T-helper 2 cell treated with Interferon-gamma antibody and Interleukin-4, amounts not matched to agents 5 μg/mL and 100 μg/mL, for 36 hours (primary cell): ENCODE results near the gene ACOX2.

ENCODE experiments used
- DNase-seq: peaks from one replicate; pipeline ENCODE4 v3.0.0; 2021; ENCODE audit warnings: low spot score
- H3K27ac Mint-ChIP-seq: one replicate; pipeline ENCODE4 v1.8.0; 2021; ENCODE audit warnings: mild to moderate bottlenecking, mixed read lengths
- H3K27me3 Mint-ChIP-seq: one replicate; pipeline ENCODE4 v1.8.0; 2021; ENCODE audit warnings: low read depth, mixed read lengths
- H3K36me3 Mint-ChIP-seq: one replicate; pipeline ENCODE4 v1.8.0; 2021; ENCODE audit warnings: low read depth, mixed read lengths
- H3K4me1 Mint-ChIP-seq: one replicate; pipeline ENCODE4 v1.8.0; 2021; ENCODE audit warnings: low read depth, mixed read lengths
- H3K4me3 Mint-ChIP-seq: one replicate; pipeline ENCODE4 v1.8.0; 2022; ENCODE audit warnings: mild to moderate bottlenecking, moderate library complexity, mixed read lengths
- H3K9me3 Mint-ChIP-seq: one replicate; pipeline ENCODE4 v1.8.0; 2021; ENCODE audit warnings: mixed read lengths

Gene ACOX2

GRCh38 chr3:58473275-58473674 is 63.7 kb downstream of the ACOX2 start:
- H3K9me3 Mint-ChIP-seq, result no peaks in the 10 kb centered on the region
- DNase-seq, result no peak
- no peaks in the 10 kb centered on the region for H3K36me3 Mint-ChIP-seq
- H3K27me3 Mint-ChIP-seq, result peaks cover 6% of the 10 kb centered on the region
- no peak overlapping the region for H3K27ac Mint-ChIP-seq
- H3K4me3 Mint-ChIP-seq, result no peak overlapping the region
- peaks cover 45% of the 10 kb centered on the region for H3K4me1 Mint-ChIP-seq

- Mint-ChIP-seq H3K27ac (peak overlapping the region; percentile 83), H3K4me1 (peaks cover 45% of the 10 kb centered on the region), H3K9me3 (no peaks in the 10 kb centered on the region), H3K27me3 (no peaks in the 10 kb centered on the region), H3K4me3 (peak overlapping the region; percentile 59), H3K36me3 (no peaks in the 10 kb centered on the region)
- DNase-seq, result peak; percentile 83
Measured at GRCh38 chr3:58471025-58471887, 65.7 kb downstream of the ACOX2 start.

GRCh38 chr3:58470363-58471024 is 66.5 kb downstream of the ACOX2 start:
- Mint-ChIP-seq H3K27me3 (no peaks in the 10 kb centered on the region), H3K4me1 (peaks cover 45% of the 10 kb centered on the region), H3K9me3 (no peaks in the 10 kb centered on the region), H3K36me3 (no peaks in the 10 kb centered on the region), H3K27ac (peak overlapping the region; percentile 83), H3K4me3 (peak overlapping the region; percentile 59)
- DNase-seq, result no peak

GRCh38 chr3:58469096-58469495 is 67.9 kb downstream of the ACOX2 start:
- no peaks in the 10 kb centered on the region for H3K27me3 Mint-ChIP-seq
- H3K36me3 Mint-ChIP-seq, result no peaks in the 10 kb centered on the region
- no peak for DNase-seq
- no peak overlapping the region for H3K4me3 Mint-ChIP-seq
- H3K27ac Mint-ChIP-seq, result no peak overlapping the region
- H3K4me1 Mint-ChIP-seq, result peaks cover 32% of the 10 kb centered on the region
- H3K9me3 Mint-ChIP-seq, result no peaks in the 10 kb centered on the region

- Mint-ChIP-seq H3K27ac (no peak overlapping the region), H3K4me1 (peaks cover 28% of the 10 kb centered on the region), H3K36me3 (no peaks in the 10 kb centered on the region), H3K27me3 (no peaks in the 10 kb centered on the region), H3K9me3 (no peaks in the 10 kb centered on the region), H3K4me3 (no peak overlapping the region)
- no peak for DNase-seq
Measured at GRCh38 chr3:58466899-58467563, 70.0 kb downstream of the ACOX2 start.

- peak; percentile 21 for DNase-seq
- peaks cover 12% of the 10 kb centered on the region for H3K4me1 Mint-ChIP-seq
Measured at GRCh38 chr3:58464866-58465265, 72.1 kb downstream of the ACOX2 start.

GRCh38 chr3:58463942-58464271 is 73.1 kb downstream of the ACOX2 start:
- Mint-ChIP-seq H3K4me1 (peaks cover 11% of the 10 kb centered on the region), H3K4me3 (peak overlapping the region; percentile 50)
- no peak for DNase-seq

More at GRCh38 chr3:58464866-58465265, 72.1 kb downstream of the ACOX2 start:
- H3K27me3 Mint-ChIP-seq, result no peaks in the 10 kb centered on the region
- no peaks in the 10 kb centered on the region for H3K9me3 Mint-ChIP-seq
- H3K36me3 Mint-ChIP-seq, result no peaks in the 10 kb centered on the region
- no peak overlapping the region for H3K4me3 Mint-ChIP-seq
- H3K27ac Mint-ChIP-seq, result no peak overlapping the region

GRCh38 chr3:58463181-58463941 is 73.6 kb downstream of the ACOX2 start:
- Mint-ChIP-seq H3K4me1 (peaks cover 9% of the 10 kb centered on the region), H3K4me3 (peak overlapping the region; percentile 50), H3K36me3 (no peaks in the 10 kb centered on the region), H3K9me3 (no peaks in the 10 kb centered on the region), H3K27ac (no peak overlapping the region), H3K27me3 (no peaks in the 10 kb centered on the region)
- DNase-seq, result peak; percentile 81

More at GRCh38 chr3:58463942-58464271, 73.1 kb downstream of the ACOX2 start:
- Mint-ChIP-seq H3K9me3 (no peaks in the 10 kb centered on the region), H3K36me3 (no peaks in the 10 kb centered on the region), H3K27me3 (no peaks in the 10 kb centered on the region), H3K27ac (no peak overlapping the region)

- Mint-ChIP-seq H3K4me1 (peaks cover 9% of the 10 kb centered on the region), H3K36me3 (no peaks in the 10 kb centered on the region), H3K4me3 (no peak overlapping the region), H3K9me3 (no peaks in the 10 kb centered on the region), H3K27ac (no peak overlapping the region), H3K27me3 (no peaks in the 10 kb centered on the region)
- no peak for DNase-seq
Measured at GRCh38 chr3:58462829-58463180, 74.2 kb downstream of the ACOX2 start.

GRCh38 chr3:58459160-58459559 is 77.8 kb downstream of the ACOX2 start:
- no peaks in the 10 kb centered on the region for H3K27me3 Mint-ChIP-seq
- H3K27ac Mint-ChIP-seq, result no peak overlapping the region
- peaks cover 14% of the 10 kb centered on the region for H3K9me3 Mint-ChIP-seq

More at GRCh38 chr3:58459160-58459559, 77.8 kb downstream of the ACOX2 start:
- no peak for DNase-seq
- Mint-ChIP-seq H3K36me3 (peaks cover 5% of the 10 kb centered on the region), H3K4me1 (peaks cover 9% of the 10 kb centered on the region), H3K4me3 (no peak overlapping the region)
